Sigmoid colon (tissue), 3 donors: ENCODE measurements around the gene PRPF4.

Source experiments
- POLR2A ChIP-seq, 2 donors: fragments of 450-650 bp; IDR thresholded peaks; one replicate each; pipeline ENCODE4 v1.6.1; 2016; ENCODE audit warnings: antibody characterized with exemption in 2 of 2, mild to moderate bottlenecking in 2 of 2, moderate library complexity in 2 of 2
- TF ChIP-seq, protein P1 (sequence below), 4 experiments: fragments of 450-650 bp in 3 of 4; fragments of 200-600 bp in 1 of 4; IDR thresholded peaks; one replicate each; pipeline ENCODE4 v1.5.1; 2016 to 2019; ENCODE audit warnings: antibody characterized with exemption in 4 of 4, mild to moderate bottlenecking in 3 of 4, moderate library complexity in 2 of 4

DNA sequence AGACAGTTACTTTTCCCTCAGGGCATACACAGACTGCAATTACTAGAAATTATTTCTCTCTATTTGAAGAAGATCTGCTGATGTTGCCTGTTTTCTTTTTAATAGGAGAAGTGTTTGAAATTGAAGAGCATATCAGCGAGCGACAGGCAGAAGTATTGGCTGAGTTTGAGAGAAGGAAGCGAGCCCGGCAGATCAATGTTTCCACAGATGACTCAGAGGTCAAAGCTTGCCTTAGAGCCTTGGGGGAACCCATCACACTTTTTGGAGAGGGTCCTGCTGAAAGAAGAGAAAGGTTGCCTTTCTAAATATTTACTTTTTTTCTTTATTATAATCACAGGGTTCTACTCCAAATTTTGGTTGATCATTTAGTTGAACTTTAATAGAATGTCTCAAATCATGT lies 3.4 kb downstream of the PRPF4 start:
- TF ChIP-seq, protein P1, sequence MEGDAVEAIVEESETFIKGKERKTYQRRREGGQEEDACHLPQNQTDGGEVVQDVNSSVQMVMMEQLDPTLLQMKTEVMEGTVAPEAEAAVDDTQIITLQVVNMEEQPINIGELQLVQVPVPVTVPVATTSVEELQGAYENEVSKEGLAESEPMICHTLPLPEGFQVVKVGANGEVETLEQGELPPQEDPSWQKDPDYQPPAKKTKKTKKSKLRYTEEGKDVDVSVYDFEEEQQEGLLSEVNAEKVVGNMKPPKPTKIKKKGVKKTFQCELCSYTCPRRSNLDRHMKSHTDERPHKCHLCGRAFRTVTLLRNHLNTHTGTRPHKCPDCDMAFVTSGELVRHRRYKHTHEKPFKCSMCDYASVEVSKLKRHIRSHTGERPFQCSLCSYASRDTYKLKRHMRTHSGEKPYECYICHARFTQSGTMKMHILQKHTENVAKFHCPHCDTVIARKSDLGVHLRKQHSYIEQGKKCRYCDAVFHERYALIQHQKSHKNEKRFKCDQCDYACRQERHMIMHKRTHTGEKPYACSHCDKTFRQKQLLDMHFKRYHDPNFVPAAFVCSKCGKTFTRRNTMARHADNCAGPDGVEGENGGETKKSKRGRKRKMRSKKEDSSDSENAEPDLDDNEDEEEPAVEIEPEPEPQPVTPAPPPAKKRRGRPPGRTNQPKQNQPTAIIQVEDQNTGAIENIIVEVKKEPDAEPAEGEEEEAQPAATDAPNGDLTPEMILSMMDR (IDR thresholded peaks at IDR 0.05), result no peak
- no peak for TF ChIP-seq POLR2A (IDR thresholded peaks at IDR 0.05)
